GM19023 (cell line): ENCODE data around the gene MT1X.

ENCODE experiments used
- ATAC-seq: cut with Tn5 transposase; IDR thresholded peaks from one replicate; pipeline ENCODE4 v1.9.1; 2021; ENCODE audit warnings: mild to moderate bottlenecking, moderate library complexity; ENCODE audit not compliant: unreplicated experiment

MT1X gene

DNA sequence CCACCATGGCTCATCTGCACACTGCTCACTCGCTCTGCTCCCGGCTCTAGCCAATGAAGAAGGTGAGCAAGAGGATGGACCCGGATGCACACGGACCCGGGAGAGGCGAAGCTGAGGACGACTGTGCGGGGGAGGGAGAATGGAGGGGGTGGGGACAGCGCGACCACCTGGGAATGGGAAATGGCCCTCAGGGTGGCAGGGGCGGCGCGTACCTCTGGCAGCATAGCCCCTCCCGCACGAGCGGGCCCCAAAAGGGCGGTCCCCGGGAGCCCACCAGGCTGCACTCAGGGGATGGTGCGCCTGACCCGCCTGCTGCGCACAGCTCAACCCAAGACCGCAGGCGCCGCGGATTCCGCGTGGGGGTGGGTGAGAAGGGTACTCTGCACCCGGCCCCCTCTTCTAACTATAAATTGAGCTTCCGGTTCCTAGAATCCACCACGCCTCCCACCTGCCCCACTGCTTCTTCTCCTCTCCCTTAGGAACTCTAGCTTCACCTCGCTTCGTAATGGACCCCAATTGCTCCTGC, 6.5 kb upstream of the MT1X start:
- no peak for ATAC-seq

DNA sequence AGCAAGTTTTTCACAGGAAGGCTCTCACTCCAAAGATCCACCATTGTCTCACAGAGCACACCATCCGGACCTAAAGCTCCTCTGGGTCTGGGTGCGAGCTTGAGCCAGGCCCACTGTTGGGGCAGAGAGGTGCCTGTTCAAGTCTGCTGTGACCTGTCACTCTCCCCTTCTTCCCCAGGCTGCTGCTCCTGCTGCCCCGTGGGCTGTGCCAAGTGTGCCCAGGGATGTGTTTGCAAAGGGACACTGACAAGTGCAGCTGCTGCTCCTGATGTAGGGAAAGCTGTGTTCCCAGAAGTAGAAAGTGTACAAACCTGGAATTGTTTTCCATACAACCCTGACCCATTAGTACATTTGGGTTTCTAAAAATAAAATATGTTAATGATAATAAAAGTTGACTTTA, 4.8 kb upstream of the MT1X start:
- no peak for ATAC-seq

DNA sequence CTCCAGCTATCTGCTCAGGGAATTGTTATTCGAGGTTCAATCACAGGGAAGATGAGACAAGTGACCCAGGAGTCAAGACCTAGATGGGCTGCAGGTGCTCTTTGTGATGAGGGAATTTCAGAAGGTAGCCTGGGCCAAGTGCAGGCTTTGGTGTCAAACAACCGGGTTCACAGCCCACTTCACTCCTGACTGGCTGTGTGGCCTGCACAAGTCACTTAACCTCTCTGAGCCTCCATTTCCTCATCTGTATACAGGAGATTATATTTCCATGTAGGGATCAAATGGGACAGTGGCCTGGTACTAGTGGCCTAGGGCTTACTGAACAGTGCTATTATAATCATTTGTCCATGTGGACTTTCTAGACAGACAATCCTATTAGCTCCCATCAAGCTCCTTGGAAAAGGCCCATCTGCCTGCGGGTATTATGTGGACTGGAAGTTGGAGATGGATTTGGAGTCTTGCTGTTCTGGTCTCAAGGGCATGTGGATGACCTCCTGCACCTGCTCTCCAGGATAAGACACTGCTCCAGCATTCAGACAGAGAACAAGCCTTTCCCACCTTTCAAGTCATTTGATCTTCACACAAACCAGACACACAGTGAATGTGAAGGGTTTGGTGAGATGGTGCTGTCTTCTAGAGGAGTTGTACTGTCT, 3.1 kb upstream of the MT1X start:
- no peak for ATAC-seq

DNA sequence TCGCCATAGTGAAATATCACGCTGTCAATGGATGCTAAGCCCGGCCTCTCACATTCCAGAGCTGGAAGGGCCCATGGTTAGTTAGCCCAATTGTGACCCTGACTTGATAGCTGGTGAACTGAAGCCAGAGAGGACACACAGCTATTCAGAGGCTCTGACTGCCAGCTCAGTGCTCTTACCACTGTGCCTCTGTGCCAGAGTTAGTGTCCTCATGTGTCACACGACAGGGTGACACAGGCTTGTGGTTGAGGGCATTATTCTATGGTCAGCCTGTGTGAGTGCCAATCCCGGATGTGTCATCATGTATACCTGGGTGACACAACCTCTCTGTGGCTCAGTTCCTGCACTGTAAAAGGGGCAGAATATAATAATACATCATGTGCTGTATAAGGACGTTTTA, 2.5 kb upstream of the MT1X start:
- no peak for ATAC-seq

DNA sequence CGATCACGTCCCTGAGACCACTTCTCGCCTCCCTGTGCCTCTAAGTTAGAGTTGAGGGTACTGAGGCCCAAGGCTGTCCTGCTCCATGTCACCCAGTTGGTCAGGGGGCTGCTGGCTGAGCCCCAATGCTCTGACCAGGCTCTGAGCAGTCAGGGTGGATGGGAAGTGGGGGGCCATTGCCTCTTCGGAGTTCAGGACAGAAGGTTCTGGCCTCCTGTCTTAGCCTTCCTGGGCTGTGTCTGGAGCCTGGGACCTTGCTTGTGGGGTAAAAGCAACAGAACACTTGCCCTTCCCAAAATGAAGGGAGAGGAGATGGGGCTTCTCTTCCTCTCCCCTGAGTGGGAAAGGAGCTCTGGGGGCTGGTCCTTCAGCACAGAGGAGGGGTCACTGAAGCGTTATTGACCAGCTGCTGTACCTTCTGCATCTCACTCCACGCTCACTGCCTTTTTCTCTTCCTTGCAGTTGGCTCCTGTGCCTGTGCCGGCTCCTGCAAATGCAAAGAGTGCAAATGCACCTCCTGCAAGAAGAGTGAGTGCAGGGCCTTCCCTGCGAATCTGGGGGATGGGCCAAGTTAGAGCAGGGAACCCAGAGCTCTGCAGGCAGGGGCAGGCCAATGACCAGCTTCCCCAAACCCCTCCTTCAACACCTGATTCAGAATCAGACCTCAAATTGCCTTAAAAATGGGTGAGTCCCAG, 580 bp downstream of the MT1X start:
- ATAC-seq = peak; percentile 19

DNA sequence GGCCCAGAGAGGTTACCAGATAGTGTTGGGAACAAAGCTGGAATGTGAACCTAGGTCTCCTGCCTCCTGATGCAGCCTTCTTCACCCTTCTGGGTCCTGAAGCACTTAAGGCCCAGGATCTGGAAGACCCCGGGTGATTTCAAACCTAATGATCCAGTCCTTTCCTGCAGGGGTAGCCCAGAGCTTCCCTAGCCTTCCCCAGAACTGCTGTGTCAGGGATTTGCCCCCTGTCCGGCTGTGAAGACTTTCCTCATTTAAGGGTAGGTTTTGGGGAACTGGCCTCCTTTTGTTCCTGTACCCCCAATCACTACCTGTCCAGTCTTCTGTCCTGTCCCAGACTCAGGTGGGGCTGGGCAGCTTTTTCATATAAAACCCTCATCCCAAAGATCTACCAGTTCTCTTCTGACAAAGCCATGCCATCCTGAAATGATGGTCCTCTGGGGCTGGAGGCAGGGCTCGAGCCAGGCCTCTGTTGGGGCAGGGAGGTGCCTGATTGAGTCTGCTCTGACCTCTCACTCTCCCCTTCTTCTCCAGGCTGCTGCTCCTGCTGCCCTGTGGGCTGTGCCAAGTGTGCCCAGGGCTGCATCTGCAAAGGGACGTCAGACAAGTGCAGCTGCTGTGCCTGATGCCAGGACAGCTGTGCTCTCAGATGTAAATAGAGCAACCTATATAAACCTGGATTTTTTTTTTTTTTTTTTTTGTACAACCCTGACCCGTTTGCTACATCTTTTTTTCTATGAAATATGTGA, 1.3 kb downstream of the MT1X start:
- ATAC-seq = no peak

DNA sequence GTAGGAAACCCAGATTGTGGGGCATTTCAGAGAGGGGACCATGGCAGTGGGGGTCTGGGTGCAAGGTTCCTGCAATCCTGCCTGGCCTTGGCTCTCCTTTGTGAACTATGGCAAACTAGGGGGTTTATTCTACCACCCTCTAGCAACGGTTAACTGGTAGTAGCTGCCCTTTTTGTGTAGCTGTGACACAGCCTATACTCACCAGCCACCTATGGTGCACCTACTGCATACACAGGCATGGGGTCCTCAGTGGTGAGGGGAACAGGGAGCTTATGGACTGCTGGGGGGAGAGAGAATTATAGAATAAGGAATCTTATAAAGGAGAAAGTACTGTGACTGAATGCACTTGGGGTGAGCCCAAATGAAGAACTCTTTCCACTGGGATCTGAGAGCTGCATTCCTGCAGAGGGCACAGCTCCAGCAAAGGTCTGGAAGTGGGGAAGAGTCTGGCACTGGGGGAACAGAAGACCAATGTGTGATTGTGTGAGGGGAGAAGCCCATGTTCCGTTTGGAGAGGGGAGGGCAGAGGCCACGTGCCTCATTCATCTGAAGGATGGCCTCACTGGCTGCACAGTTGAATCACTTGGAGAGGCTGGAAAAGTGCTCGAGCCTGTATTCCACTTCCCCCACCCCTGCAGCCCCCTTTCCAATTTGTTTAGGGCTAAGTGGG, 2.1 kb downstream of the MT1X start:
- ATAC-seq = no peak

DNA sequence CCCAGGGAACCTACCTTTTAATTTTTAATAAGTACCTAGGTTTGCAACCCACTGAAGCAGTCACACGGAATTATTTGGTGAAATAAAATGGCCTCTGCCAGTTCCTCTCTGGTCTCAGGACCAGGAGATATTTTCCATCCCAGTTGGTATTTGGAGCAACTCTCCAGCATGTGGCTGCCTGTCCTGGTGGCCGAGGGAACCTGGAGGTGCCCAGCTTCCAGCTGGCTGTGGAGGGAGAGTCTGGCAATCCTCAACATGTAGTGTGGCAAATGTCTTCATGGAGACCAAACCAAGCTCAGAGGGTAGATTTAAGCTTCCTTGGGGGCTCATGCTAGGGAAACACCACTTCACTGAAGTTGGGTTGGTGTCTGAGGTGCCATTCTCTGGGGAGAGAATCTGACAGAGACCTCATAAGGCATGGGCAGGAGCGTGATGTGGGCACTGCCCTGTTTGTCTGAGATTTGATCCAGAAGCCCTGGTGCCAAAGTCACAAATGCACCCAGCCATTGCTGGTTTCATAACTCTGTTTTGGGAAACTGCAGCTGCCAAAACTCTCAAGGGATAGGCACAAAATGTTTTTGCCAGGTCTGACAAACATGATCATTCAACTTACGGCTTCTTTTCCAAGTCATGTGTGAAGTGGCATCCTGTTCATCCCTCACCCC, 2.8 kb downstream of the MT1X start:
- no peak for ATAC-seq

DNA sequence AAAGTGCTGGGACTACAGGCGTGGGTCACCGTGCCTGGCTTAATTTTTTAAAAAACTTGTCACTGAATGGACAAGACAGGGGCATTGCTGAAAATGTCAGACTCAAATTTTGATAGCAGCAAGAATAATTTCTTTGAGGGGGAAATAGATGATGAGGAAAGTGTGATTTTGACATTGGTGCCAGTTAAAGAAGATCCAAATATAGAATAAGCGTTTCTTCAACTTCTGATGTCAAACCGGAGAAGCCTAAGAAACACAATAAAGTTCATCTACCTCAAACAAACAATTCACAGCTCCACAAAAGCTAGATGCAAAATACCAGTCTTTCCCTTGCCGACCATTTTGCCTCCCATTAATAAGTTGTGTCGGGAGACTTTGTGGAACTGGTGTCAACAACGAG, 4.5 kb downstream of the MT1X start:
- ATAC-seq = no peak

DNA sequence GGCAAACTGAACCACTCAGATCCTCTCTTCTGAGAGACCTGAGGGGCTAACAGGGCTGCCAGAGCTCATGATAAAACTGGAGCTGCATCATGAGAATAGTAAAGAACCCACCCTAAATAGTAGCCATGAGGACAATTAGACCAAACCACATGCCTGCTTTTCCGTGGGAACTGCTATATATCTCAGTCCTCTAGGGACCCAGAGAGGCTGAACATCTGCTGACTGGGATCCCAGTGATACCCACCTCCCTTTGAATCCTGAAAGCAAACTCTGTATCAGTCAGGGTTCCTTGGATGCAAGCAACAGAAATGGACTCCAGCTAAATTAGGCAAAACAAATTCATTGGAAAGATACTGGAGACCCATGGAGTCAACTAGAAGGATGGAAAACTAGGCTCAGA, 6.5 kb downstream of the MT1X start:
- no peak for ATAC-seq

DNA sequence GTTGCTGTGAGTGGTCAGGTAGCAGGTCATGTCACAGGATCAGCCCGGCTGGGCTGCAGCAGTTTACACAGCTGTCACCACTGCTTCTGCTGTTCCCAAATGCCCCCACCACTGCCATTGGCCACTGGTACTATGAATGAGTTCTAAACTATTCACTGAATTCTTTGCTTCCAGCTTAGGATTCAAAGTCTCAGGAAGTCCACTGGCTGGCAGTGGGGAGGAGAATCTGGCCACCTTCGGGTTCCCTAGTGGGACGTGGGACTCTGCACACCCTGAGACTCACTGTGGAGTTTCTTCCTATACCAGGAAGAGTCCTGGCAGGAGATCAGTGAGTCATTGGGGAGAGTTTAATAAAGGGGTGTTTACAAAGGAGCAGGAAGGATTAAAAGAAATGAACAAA, 6.9 kb downstream of the MT1X start:
- ATAC-seq = no peak

DNA sequence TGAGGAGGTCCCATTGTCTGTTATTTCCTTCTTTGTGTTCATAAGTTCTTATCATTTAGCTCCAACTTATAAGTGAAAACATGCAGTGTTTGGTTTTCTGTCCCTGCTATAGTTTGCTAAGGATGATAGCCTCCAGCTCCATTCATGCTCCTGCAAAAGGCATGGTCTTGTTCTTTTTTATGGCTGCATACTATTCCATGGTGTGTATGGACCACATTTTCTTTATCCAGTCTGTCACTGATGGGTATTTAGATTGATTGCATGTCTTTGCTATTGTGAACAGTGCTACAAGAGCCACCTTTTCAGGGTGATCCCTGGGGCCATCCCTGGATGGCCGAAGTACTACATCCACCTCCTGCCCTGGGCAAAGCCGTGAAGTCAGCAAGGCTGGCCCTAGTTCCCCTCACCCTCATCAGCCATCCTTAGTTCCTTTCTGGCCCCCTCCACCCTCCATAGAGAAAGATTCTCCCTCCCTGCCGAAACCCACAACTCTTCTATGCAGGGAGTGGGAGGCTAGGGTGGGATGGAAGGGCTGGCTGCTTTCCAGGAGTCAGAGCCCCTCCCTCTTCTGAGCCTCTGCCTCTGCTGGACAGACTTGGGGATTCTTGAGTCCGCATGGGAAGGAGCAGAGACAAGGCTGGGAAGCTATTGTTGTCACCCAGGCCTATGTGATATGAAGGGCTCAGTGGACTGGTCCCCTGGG, 8.3 kb downstream of the MT1X start:
- ATAC-seq = no peak

DNA sequence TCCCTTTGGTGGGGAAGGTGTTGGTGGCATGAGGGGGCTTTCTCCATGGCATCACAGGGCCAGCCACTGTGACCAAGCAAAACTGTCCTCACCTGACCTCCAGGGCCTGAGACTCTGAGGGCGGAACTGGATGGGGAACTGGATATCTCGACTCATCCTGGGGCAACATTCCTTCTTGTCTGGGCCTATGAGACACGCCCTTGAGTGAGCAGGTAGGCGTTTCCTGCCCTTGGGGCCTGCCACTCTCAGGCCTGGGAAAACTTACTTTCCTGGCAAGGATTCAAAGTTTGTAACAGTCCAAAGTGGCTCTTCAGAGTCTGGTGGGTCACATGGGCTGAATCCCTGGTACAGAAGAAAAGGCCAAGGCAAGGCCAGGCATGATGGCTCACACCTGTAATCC, 9.6 kb downstream of the MT1X start:
- ATAC-seq = no peak

DNA sequence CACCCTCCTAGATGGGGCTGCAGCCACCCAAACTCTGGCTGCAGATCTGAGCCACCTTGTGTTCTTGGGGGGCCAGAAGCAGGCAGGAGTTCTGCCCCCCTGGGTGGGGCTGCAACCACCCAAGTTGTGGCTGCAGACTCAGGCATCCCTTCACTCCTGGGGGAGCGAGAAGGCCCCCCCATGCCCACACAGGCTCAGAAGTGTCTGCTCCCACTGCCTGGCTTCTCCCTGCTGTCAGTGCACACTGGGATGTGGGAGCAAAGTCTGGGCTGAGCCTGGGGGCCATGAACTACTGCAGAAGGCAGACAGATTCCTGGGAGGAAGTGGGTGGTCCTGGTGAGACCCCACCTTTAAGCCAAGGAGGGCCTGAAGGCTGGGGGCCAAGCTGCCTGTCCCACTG, 13.0 kb downstream of the MT1X start:
- no peak for ATAC-seq

DNA sequence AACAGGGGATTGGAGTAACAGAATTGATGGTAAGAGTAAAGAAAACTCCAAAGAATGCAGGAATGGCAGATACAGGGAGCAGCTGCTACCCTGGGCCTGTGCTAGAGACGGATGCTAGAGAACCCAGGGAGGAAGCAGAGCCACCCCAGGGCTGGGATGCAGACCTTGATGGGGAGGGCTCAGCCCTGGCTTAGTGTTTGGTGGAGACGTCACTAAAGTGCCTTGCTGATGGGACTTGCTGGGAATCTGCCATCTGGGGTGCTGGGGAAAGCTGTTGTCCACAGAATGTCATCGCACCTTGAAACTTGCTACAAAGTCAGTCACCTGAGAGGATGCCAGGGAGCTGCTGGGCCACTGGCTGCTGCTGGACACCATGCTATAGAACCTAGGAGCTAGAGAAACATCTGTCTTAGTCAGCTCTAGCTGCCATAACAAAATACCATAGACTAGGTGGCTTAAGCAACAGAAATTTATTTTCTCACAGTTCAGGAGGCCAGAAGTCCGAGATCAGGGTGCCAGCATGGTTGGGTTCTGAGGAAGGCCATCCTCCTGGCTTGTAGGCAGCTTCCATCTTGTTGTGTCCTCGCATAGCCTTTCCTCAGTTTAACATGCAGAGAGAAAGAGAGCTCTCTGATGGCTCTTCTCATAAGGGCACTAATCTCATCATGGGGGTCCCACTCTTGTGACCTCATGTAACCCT, 15.3 kb downstream of the MT1X start:
- ATAC-seq = no peak

DNA sequence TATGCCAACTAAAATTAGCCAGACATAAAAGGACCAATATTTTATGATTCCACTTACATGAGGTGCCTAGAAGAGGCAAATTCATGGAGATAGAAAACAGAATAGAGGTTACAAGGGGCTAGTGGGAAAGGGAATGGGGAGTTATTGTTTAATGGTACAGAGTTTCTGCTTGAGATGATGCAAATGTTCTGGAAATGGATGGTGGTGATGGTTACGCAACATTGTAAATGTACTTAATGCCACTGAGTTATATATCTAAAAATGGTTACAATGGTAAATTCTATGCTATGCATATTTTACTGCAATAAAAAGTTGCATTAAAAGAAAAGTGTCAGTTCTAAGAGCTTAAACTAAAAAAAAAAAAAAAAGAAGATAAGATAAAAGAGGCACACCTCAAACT, 17.9 kb downstream of the MT1X start:
- no peak for ATAC-seq

DNA sequence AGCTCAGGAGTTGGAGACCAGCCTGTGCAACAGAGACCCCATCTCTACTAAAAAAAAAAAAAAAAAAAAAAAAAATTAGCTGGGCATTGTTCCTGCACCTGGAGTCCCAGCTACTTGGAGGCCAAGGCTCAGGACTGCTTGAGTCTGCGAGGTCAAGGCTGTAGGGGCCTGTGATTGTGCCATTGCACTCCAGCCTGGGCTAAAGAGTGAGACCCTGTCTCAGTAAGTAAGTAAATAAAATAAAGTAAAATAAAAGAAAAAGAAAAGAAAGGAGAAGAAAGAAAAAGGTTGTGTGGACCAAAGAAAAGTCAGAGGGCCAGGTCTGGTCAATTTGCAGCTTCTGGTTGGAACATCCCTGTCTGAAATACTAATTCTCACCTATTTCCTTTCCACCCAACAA, 18.4 kb downstream of the MT1X start:
- ATAC-seq = no peak

DNA sequence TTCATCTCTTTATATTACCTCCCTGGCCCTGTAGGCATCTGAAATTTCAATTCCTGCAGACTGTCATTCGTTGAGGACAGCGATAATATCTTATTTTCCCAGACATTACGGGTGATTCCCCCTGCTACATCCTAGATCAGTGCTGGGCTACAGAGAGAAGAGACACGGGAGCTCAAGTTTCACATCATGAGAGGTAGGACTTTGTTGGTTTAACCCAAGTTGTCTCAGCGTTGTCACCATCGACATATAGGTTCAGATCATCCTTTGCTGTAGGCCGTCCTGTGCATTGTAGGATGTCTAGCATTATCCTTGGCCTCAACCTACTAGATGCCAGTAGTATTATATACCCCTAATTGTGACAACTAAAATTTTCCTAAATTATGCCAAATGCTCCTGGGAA, 19.3 kb downstream of the MT1X start:
- no peak for ATAC-seq

DNA sequence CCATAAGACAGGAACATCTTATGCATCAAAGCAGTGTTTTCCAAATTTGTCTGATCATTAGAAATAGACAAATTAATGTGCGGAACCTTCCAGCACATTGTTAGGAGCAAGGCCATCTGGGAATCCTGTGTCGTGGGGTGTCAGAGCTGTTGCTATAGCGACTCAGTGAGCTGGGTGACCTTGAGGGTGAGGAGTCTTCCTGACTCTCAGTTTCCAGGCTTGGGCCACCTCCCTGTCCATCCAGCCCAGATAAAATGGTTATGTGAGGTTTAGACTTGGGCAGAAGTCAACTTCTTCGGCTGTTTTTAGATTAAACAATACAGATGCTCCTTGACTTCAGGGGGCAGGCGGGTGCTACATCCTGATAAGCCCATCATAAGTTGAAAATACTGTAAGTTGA, 20.6 kb downstream of the MT1X start:
- no peak for ATAC-seq
